AG04450 (cell line): ENCODE results near the gene GUCY1A2. TPM values are rescaled to one million over a fixed set of nuclear protein-coding genes. Genes with fewer than 3 reads are reported as not detected.
A peak's percentile ranks its signal among the peaks of the same experiment; 100 is the strongest.

Source experiments
- CTCF ChIA-PET: fragments of 300-600, 350-600 bp; formaldehyde crosslinking; extraction: SDS; loops from one replicate; lab custom pipeline; 2022; ENCODE audit warnings: antibody characterized with exemption, inconsistent platforms; lab: Charles Lee
- POLR2A ChIA-PET: fragments of 350-600 bp; formaldehyde crosslinking; extraction: SDS; loops from one replicate; lab custom pipeline; 2021; ENCODE audit warnings: antibody characterized with exemption, inconsistent platforms; lab: Yijun Ruan, JAX
- DNase-seq: peaks from one replicate; pipeline ENCODE4 v3.0.0-alpha.2; 2011; ENCODE audit warnings: low read depth, low spot score
- H3K27ac ChIP-seq: one replicate; pipeline ENCODE4 v1.5.1; 2012; ENCODE audit warnings: low read depth, low read length, control low read depth
- H3K27me3 ChIP-seq: one replicate; pipeline ENCODE4 v1.6.0; 2012; ENCODE audit warnings: low read length; ENCODE audit not compliant: control insufficient read depth, insufficient read depth
- H3K4me3 ChIP-seq: 2 replicates; pipeline ENCODE4 v1.5.1; 2011; ENCODE audit warnings: mild to moderate bottlenecking, low read depth, low read length, control low read depth
- H3K9me3 ChIP-seq: 2 replicates; pipeline ENCODE4 v1.5.1; 2012; ENCODE audit warnings: low read length; ENCODE audit not compliant: control insufficient read depth, insufficient read depth
- CTCF ChIP-seq: IDR thresholded peaks from 2 replicates; pipeline ENCODE4 v1.5.1; 2011; ENCODE audit warnings: low read depth, low read length, control low read depth, inconsistent platforms
- polyA plus RNA-seq: library from polyadenylated mRNA; depleted of rRNA; stranded (reverse); fragments of >200 nt; gene quantifications from 2 replicates; pipeline ENCODE4 v1.2.3, GENCODE V29; 2011

GUCY1A2 gene
- polyA plus RNA-seq, 1 experiment = 0.04 TPM

- no peak for TF ChIP-seq CTCF
- ChIA-PET POLR2A (no interaction called here), CTCF (no interaction called here)
- Histone ChIP-seq H3K9me3 (no peaks in the 10 kb centered on the region), H3K27ac (no peak overlapping the region), H3K27me3 (no peaks in the 10 kb centered on the region), H3K4me3 (no peak overlapping the region)
- DNase-seq = no peak
These were observed 97.3 kb downstream of the GUCY1A2 start for GRCh38 chr11:106920899-106921509.

GRCh38 chr11:106917973-106918372 lies 100.3 kb downstream of the GUCY1A2 start:
- H3K4me3 ChIP-seq = no peak overlapping the region
- DNase-seq = no peak
- no peak overlapping the region for H3K27ac ChIP-seq
- no peaks in the 10 kb centered on the region for H3K27me3 ChIP-seq
- TF ChIP-seq CTCF = peak; percentile 58
- H3K9me3 ChIP-seq = no peaks in the 10 kb centered on the region
- ChIA-PET CTCF (interaction anchor here (0.8 kb wide), 1 partner anchor 11 kb away, joined by 3 read pairs; no protein-coding TSS in a partner anchor), POLR2A (no interaction called here)

GRCh38 chr11:106914409-106914808 lies 103.9 kb downstream of the GUCY1A2 start:
- H3K27ac ChIP-seq = no peak overlapping the region
- no peak for DNase-seq
- no peaks in the 10 kb centered on the region for H3K27me3 ChIP-seq
- ChIA-PET CTCF (no interaction called here), POLR2A (no interaction called here)
- H3K9me3 ChIP-seq = no peaks in the 10 kb centered on the region
- H3K4me3 ChIP-seq = no peak overlapping the region
- no peak for TF ChIP-seq CTCF

GRCh38 chr11:106913141-106913540 lies 105.1 kb downstream of the GUCY1A2 start:
- CTCF ChIA-PET = no interaction called here
- H3K27ac ChIP-seq = no peak overlapping the region
- no peaks in the 10 kb centered on the region for H3K27me3 ChIP-seq
- no peak for DNase-seq
- POLR2A ChIA-PET = no interaction called here
- H3K9me3 ChIP-seq = no peaks in the 10 kb centered on the region
- no peak for TF ChIP-seq CTCF
- H3K4me3 ChIP-seq = no peak overlapping the region

- DNase-seq = no peak
- CTCF ChIA-PET = no interaction called here
- H3K9me3 ChIP-seq = no peaks in the 10 kb centered on the region
- H3K27ac ChIP-seq = no peak overlapping the region
- H3K4me3 ChIP-seq = no peak overlapping the region
- TF ChIP-seq CTCF = no peak
- POLR2A ChIA-PET = no interaction called here
- no peaks in the 10 kb centered on the region for H3K27me3 ChIP-seq
These were observed 113.5 kb downstream of the GUCY1A2 start for GRCh38 chr11:106904826-106905225.
